Measurements from ENCODE around the gene HABP4.

Gene HABP4

DNA sequence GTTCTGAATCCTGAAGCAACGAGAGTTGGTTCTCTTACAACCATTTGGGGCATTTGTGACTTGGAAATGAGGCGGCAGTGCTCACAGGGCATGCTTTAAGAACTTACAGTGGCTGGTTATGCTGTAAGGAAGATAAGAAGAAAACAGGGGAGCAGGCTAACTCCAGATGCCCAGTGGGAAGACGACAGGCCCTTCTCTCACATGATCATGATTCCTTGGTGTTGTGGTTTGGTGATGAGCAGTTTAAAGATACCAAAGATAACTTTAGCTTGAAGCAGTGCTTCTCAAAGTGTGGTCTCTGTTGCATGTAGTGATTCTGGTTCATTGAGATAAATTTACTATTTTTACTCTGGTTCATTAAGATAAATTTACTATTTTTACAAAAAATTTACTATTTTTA is 2.6 kb upstream of the HABP4 start:
- Histone ChIP-seq H3K9me3 (no peaks in the 10 kb centered on the region), H3K4me1 (ENCODE audit: control insufficient read depth in 1 of 2, insufficient read depth in 1 of 2, low read depth in 1 of 2, low read length in 1 of 2) (peaks cover 15 to 18% of the 10 kb centered on the region in 2 experiments), H3K27me3 (peaks cover 71% of the 10 kb centered on the region), H3K4me3 (ENCODE audit: low read depth in 1 of 2, low read length in 1 of 2) (no peak overlapping the region), H3K36me3 (no peaks in the 10 kb centered on the region), H3K27ac (no peak overlapping the region)
- TF ChIP-seq CTCF (IDR thresholded peaks at IDR 0.05) = no peak

GRCh38 chr9:96448546-96449170 is 1.3 kb upstream of the HABP4 start:
- Histone ChIP-seq H3K36me3 (no peaks in the 10 kb centered on the region), H3K27me3 (peaks cover 83% of the 10 kb centered on the region), H3K4me3 (ENCODE audit: low read depth in 1 of 2, low read length in 1 of 2) (no peak overlapping the region), H3K4me1 (ENCODE audit: control insufficient read depth in 1 of 2, insufficient read depth in 1 of 2, low read depth in 1 of 2, low read length in 1 of 2) (peaks cover 15 to 18% of the 10 kb centered on the region in 2 experiments), H3K9me3 (no peaks in the 10 kb centered on the region), H3K27ac (no peak overlapping the region)
- no peak for TF ChIP-seq CTCF (IDR thresholded peaks at IDR 0.05)

- Histone ChIP-seq H3K9me3 (no peaks in the 10 kb centered on the region), H3K4me3 (ENCODE audit: low read depth in 1 of 2, low read length in 1 of 2) (peak overlapping the region; percentile 69 to 70), H3K27me3 (peaks cover 92% of the 10 kb centered on the region), H3K36me3 (no peaks in the 10 kb centered on the region), H3K27ac (no peak overlapping the region), H3K4me1 (ENCODE audit: control insufficient read depth in 1 of 2, insufficient read depth in 1 of 2, low read depth in 1 of 2, low read length in 1 of 2) (peaks cover 15 to 18% of the 10 kb centered on the region in 2 experiments)
- no peak for TF ChIP-seq CTCF (IDR thresholded peaks at IDR 0.05)
Observed at GRCh38 chr9:96449523-96449844, 485 bp upstream of the HABP4 start.

DNA sequence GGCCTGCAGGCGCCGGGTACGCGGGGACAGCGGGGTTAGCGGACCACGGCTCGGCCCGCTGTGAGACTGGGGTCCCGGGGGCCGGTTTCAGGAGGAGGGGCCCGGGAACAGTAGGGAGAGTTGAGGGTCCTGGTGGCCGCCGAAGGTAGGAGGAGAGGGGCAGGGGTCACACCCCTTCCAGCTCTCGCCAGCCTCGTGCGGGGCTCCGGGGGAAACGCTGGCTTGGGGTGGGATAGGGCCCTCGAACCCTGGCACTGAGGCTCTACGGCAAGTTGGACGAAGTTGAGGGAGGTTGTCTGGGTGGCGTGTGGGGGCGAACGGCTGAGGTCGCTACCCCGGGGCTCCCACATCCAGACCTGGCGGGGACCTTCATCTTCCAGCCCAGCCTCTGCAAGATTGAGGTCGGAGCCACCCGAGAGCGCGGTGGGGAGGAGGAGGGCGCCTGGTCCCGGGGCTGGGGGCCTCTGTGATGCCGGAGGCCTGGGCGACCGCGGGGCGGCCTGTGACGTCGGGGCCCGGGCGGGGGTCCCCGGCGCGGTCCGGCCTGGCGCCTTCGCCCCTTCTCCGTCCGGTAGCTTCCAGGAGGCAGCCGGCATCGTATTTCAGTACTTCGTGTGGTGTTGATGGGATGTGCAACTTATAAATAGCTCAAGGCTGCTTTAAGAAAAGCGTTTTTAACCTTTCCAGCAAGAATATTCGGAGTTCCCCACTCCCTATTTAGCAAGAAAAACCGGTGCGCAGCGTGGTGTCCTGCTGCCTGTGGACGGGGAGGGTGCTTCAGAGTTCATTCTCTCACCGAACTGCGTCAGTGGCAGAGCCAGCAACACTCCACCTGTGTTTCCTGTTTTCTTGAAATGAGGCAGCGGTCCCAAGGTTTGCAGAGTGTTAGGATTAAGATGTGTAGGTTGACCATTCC is 902 bp downstream of the HABP4 start:
- H3K4me3 ChIP-seq (ENCODE audit: low read depth in 1 of 2, low read length in 1 of 2) = peak overlapping the region; percentile 69 to 70
- H3K27me3 ChIP-seq = peaks cover 89% of the 10 kb centered on the region
- peaks cover 15 to 18% of the 10 kb centered on the region in 2 experiments for H3K4me1 ChIP-seq (ENCODE audit: control insufficient read depth in 1 of 2, insufficient read depth in 1 of 2, low read depth in 1 of 2, low read length in 1 of 2)
- no peak overlapping the region for H3K27ac ChIP-seq
- H3K9me3 ChIP-seq = no peaks in the 10 kb centered on the region
- no peak for TF ChIP-seq CTCF (IDR thresholded peaks at IDR 0.05)
- no peaks in the 10 kb centered on the region for H3K36me3 ChIP-seq

GRCh38 chr9:96453625-96454024 is 3.7 kb downstream of the HABP4 start:
- Histone ChIP-seq H3K4me3 (ENCODE audit: low read depth in 1 of 2, low read length in 1 of 2) (no peak overlapping the region), H3K36me3 (no peaks in the 10 kb centered on the region), H3K4me1 (ENCODE audit: control insufficient read depth in 1 of 2, insufficient read depth in 1 of 2, low read depth in 1 of 2, low read length in 1 of 2) (peaks cover 15 to 18% of the 10 kb centered on the region in 2 experiments)

More at GRCh38 chr9:96453625-96454024, 3.7 kb downstream of the HABP4 start:
- no peaks in the 10 kb centered on the region for H3K9me3 ChIP-seq
- no peak for TF ChIP-seq CTCF (IDR thresholded peaks at IDR 0.05)
- no peak overlapping the region for H3K27ac ChIP-seq
- peaks cover 62% of the 10 kb centered on the region for H3K27me3 ChIP-seq
